ENCODE measurements around the gene FARP1.
A peak's percentile ranks its signal among the peaks of the same experiment; 100 is the strongest.

Gene FARP1

DNA sequence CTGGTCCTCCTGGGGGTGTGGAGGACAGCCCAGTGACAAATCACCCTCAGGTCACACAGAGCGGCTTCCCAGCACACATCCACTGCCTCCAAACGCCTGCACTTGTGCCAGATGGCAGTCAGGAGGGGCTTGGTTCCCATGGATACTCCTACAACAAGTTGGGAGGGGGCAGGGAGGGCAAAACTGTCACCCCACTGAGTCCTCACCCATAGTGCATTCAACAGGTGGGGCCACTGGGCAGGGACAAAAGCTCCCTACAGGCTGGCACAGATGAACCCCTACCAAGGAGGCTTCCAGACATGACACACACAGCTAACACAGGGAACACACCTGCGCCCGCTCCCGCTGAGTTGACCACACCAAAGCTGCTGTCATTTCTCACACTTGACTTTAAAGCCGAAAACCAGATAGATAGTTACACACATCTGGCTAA, 313.5 kb downstream of the FARP1 start:
- no peak for FAIRE-seq
- no peak for DNase-seq (ENCODE audit: low spot score)

DNA sequence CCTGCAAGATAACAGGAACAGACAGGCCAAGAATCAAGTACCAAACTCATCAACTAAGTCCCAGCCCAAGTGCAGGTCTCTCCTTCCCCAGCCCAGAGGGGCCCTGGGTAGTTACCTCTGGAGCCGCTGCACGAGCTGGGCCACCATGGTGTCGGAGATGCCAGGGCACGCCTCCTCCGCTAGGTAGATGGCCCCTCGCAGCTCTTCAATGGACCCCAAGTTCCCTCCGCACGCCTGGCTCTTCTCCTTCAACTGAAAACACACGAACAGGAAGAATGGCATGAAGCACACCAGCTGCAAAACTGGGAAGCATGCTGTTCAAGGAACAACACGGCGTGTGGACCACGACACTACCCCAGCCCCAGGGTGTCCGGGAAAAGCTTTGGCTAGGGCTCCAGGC, 314.2 kb downstream of the FARP1 start:
- DNase-seq (ENCODE audit: low spot score): no peak
- no peak for FAIRE-seq

GRCh38 chr13:98458431-98458830, 315.5 kb downstream of the FARP1 start:
- DNase-seq (ENCODE audit: low spot score) (no peak), FAIRE-seq (no peak)

GRCh38 chr13:98459171-98459681, 316.3 kb downstream of the FARP1 start:
- DNase-seq (ENCODE audit: low spot score) (no peak), FAIRE-seq (no peak)

DNA sequence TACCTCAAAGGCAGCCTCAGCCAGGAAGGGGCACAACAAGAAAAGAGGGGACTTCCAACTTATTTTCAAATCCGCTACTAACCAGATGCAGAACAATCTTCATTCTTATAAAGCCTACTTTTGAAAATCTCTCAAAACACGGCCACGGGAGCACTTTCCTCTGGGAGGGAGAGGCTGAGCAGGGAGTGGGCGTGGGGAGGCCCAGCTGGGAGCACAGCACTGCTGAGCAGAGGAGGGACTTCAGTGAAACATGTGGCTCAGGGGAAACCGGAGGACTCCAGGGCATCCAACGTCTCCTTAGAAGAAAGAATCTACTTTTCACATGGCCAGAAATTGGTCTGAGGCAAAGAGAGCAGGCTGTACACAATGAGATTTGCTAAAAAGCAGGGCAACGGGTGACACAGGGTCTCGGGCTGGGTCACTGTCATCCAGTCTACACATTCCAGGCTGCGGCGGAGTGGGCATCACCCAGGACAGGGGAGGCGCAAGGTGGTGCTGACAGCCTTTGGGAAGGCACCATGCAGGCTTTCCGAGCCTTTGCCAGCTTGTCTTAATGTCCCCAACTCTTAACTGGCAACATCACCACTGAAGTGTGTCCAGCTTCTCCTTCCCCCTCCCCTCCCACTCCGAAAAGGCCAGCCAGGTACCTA, 317.0 kb downstream of the FARP1 start:
- FAIRE-seq: no peak
- DNase-seq (ENCODE audit: low spot score): no peak

- no peak for FAIRE-seq
- no peak for DNase-seq (ENCODE audit: low spot score)
Observed at GRCh38 chr13:98460516-98460915, 317.6 kb downstream of the FARP1 start.

DNA sequence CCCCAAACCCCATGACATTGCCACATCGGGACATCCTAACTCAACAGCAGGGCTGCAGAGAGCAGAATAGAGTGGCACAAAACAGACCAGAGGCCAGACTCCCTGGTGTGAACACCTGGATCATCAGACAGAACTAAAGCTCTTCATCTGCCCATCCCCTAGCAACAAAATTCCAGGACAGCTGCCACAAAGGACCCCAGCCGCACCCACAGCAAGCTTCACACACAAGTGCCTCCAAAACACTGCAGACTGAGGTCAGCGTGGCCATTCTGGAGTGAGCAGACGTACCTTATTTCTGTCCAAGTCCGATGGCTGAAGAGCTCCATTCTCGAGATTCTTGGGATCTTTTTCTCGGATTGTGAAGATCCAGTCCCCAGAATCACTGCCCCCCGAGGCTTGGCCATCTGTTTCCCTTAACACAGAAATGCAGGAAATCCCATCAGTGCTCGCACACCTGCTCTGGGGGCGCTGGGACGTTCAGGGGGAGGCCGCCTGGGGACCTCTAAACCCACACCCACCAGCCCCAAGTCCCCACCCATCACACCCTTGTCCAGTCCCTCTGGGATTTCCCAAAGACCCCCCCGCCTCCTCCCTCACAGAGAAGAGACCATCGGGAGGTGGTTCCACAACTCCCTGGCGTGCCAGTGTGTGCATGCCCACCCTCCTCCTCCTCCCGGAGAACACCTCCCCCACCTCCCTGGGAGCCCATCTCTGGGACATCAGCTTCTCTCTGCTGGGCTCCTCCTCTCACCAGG, 318.8 kb downstream of the FARP1 start:
- FAIRE-seq: no peak

GRCh38 chr13:98462241-98462882, 319.5 kb downstream of the FARP1 start:
- FAIRE-seq: no peak
- no peak for DNase-seq (ENCODE audit: low spot score)

More for the DNA sequence above, 318.8 kb downstream of the FARP1 start:
- no peak for DNase-seq (ENCODE audit: low spot score)

GRCh38 chr13:98462946-98463345, 320.1 kb downstream of the FARP1 start:
- FAIRE-seq: no peak

GRCh38 chr13:98466634-98467236, 323.8 kb downstream of the FARP1 start:
- DNase-seq (ENCODE audit: low spot score): peak; percentile 7
- FAIRE-seq: no peak

More at GRCh38 chr13:98462946-98463345, 320.1 kb downstream of the FARP1 start:
- DNase-seq (ENCODE audit: low spot score): no peak

DNA sequence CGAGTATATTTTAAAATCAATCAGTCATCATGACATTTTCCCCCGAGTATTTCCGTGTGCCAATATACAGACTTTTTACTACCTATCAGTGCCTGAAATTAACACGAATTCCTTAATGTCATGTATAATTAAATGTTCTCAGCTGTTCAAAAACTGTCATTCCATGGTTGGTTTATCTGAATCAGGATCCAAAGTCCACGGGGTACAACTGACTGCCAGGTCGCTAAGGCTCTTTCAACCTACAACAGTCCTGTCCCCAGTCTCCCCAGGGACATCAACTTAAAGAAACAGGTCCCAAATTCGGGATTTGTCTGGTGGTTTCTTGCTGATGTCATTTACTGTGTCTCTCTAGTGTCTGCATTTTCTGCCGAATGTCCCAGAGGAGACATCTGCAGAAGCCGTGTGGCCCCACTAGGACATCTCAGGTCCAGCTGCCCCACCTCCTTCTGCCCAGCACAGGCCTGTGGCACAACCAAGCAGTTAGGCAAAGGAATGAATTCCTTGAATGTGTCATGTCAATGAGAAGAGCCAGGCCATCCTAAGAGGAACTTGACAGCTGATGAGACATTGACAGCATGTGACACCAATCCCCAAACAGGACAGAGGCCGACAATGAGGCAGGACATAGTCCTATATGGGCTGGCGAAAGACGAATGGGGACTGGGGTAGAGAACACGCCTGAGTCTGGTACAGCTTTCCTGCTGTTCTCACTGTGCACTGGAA, 324.5 kb downstream of the FARP1 start:
- no peak for DNase-seq (ENCODE audit: low spot score)
- FAIRE-seq: no peak

- DNase-seq (ENCODE audit: low spot score) (no peak), FAIRE-seq (no peak)
Observed at GRCh38 chr13:98468361-98468760, 325.5 kb downstream of the FARP1 start.

GRCh38 chr13:98468929-98469328, 326.0 kb downstream of the FARP1 start:
- DNase-seq (ENCODE audit: low spot score) (no peak), FAIRE-seq (no peak)

- DNase-seq (ENCODE audit: low spot score) (no peak), FAIRE-seq (no peak)
Observed at GRCh38 chr13:98470920-98471319, 328.0 kb downstream of the FARP1 start.

DNA sequence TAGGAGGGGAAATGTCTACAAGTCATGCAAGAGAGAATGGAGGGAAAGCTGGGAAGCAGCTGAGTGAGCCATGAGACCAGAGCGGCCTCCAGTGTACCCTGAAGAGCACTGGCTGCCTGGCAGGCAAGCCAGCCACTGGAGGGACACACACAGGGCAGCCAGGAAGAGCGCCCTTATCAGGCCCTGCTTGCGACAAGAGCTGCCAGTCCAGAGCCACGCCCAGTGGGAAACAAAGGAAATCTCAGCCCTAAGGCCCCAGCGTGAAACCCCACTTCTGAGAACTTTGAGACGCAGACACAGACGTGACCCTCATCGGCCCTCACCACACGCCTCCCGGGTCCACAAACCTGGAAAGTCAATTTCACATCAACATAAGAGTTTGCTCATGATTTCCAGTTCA, 329.0 kb downstream of the FARP1 start:
- DNase-seq (ENCODE audit: low spot score) (no peak), FAIRE-seq (no peak)

DNA sequence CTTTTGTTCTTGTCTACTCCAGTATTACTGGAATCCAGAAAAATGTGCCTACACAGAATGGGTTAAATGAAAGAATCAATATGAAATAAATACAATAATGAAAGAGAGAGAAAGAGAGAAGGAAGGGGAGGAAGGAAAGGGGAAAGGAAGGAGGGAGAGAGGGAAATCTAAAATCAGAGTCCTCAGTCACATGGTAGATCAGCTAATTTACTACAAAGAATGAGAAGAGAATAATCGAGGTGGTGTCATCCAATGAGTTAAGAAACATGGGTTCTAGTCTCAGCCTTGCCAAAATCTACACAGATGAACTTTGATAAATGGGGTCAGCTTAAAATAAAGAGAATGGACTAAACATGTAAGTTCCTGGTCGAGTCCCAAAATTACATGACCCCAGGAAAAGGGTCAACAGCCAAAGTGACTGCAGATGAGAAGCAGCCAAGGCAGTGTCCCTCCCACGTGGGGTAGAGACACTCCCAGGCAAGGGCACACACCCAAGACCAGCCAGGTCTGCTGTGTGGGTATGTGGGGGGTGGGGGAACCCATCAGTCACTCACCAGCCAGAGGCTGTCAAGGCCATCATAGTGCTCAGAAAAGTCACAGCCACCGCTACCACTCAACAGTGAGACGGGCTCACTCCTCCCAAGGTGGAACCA, 330.4 kb downstream of the FARP1 start:
- no peak for DNase-seq (ENCODE audit: low spot score)

GRCh38 chr13:98473788-98474144, 330.9 kb downstream of the FARP1 start:
- FAIRE-seq (no peak), DNase-seq (ENCODE audit: low spot score) (no peak)

More for the DNA sequence above, 330.4 kb downstream of the FARP1 start:
- FAIRE-seq: no peak

- DNase-seq (ENCODE audit: low spot score) (no peak), FAIRE-seq (no peak)
Observed at GRCh38 chr13:98474292-98474691, 331.4 kb downstream of the FARP1 start.

DNA sequence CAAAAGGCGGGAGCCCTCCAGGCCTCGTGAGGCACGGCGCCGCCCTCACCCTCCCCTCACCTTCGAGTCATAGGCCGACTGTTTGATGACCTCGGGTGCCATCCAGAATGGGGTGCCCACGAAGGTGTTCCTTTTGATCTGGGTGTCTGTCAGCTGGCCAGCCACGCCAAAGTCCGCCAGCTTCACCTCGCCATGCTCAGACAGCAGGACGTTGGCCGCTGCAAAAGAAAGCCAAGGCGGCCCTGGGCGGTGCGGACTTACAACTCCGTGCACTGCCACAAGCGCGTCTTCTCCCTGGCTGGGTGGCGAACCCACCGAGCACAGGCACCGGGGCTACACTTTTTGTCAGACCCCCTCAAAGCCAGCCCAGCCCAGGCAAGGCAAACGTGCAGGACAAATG, 331.9 kb downstream of the FARP1 start:
- DNase-seq (ENCODE audit: low spot score): no peak
- FAIRE-seq: no peak

GRCh38 chr13:98475522-98475921, 332.6 kb downstream of the FARP1 start:
- DNase-seq (ENCODE audit: low spot score) (no peak), FAIRE-seq (no peak)

DNA sequence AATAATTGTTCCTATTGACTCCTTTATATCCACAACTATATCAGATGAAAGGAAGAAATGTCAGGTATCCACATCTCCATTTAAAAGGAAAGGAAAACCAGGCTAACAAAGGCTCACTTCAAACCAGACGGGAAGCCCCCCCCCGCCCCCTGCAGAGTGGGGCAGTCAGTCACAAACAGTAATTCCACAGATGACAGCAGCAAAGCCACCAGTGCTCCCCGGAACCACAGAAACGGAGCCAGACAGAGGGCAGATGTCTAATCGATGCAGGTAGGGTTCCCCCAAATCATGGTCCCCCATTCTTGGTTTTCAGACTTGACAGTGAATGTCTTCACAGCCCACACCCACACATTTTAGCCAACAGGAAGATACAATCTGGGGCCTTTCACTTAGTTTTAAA, 333.2 kb downstream of the FARP1 start:
- no peak for FAIRE-seq

More for the DNA sequence above, 333.2 kb downstream of the FARP1 start:
- no peak for DNase-seq (ENCODE audit: low spot score)
